ENCODE measurements around the gene MAGEB5. TPM values are rescaled to one million over a fixed set of nuclear protein-coding genes. Genes with fewer than 3 reads are reported as not detected.
"Not testable (repeated sequence)": the region's sequence is repeated elsewhere in the genome, so short reads cannot be mapped to it uniquely, and the experiment has no call there.

The MAGEB5 gene
- total RNA-seq (2021): not detected in 2 replicates
- Bru-seq, nascent RNA: not detected
- BruChase-seq, experiment 1, labeled RNA remaining after a 2-hour chase: not detected
- BruChase-seq, experiment 2, labeled RNA remaining after a 6-hour chase: not detected
- long read RNA-seq: 0 reads

GRCh38 chrX:26215869-26216268 is at the start of gene MAGEB5:
TSS of gene MAGEB5 (plus strand) at chrX:26216169. CDS start at chrX:26217302, 1,133 bp downstream.
- Histone ChIP-seq H3K36me3 (ENCODE audit: low read depth) (no peaks in the 10 kb centered on the region), H3K9me3 (ENCODE audit: insufficient read depth, low read depth) (no peaks in the 10 kb centered on the region), H3K4me3 (no peak within 1 kb of the TSS), H3K9me2 (ENCODE audit: insufficient read depth) (no peaks in the 10 kb centered on the region), H3K4me1 (replicated peaks; ENCODE audit: insufficient read depth) (no peaks in the 10 kb centered on the region), H2AFZ (no peak within 1 kb of the TSS), H3F3A (ENCODE audit: insufficient read depth, low read depth) (no peaks in the 10 kb centered on the region), H3K27me3 (ENCODE audit: insufficient read depth, low read depth) (no peaks in the 10 kb centered on the region), H3K27ac (no peak within 1 kb of the TSS), H3K79me2 (ENCODE audit: low read depth) (no peaks in the 10 kb centered on the region), H3K4me2 (no peak within 1 kb of the TSS), H4K20me1 (ENCODE audit: insufficient read depth) (no peaks in the 10 kb centered on the region)
- DNase-seq: no peak
- no peak for TF ChIP-seq EZH2 (IDR thresholded peaks at IDR 0.05; ENCODE audit: low read depth)
- POLR2A ChIA-PET (ENCODE audit: unreplicated experiment): no interaction called here
- CTCF ChIA-PET: no interaction called here
- BruUV-seq (replicated peaks): no TSS peak
- intact Hi-C loops (cut with micrococcal nuclease; ENCODE audit: unreplicated experiment): no loop called here

DNA sequence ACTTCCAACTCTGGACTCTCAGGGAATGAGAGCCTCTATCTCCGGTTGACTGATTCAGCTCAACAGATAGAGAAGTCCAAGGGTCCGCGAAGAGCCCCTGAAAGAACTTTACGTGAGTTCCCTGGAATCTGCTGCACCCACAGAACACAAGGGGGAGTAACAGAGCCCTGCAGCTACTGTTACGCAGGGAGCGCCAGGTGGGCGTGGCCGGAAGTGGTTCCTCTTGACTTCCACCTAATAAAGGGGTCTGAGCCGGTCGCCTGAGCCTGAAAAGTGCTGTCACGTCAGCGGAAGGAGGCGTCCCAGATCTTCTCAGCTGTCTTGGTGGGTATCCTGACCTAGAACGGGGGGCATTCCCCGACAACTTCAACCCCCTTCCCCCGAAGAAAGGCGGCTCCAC is 23.8 kb upstream of the MAGEB5 start, which contains the start of gene MAGEB6:
TSS of gene MAGEB6 (plus strand) at position 237 of the 400 bp plus-strand sequence. CDS start 1,407 bp downstream, outside the sequence.
- CTCF ChIA-PET: interaction anchor here (0.6 kb wide), 1 partner anchor 11 kb away, joined by 4 read pairs; no protein-coding TSS in a partner anchor
- intact Hi-C loops (cut with micrococcal nuclease; ENCODE audit: unreplicated experiment): no loop called here
- POLR2A ChIA-PET (ENCODE audit: unreplicated experiment): no interaction called here

GRCh38 chrX:26203561-26203960 is 12.4 kb upstream of the MAGEB5 start:
- H3K27ac ChIP-seq: no peak overlapping the region
- no peak for TF ChIP-seq EZH2 (IDR thresholded peaks at IDR 0.05; ENCODE audit: low read depth)
- TF ChIP-seq CTCF (conservative IDR thresholded peaks at IDR 0.05): no peak
- no peaks in the 10 kb centered on the region for H3F3A ChIP-seq (ENCODE audit: insufficient read depth, low read depth)
- no peaks in the 10 kb centered on the region for H3K9me2 ChIP-seq (ENCODE audit: insufficient read depth)
- intact Hi-C loops (cut with micrococcal nuclease; ENCODE audit: unreplicated experiment): no loop called here
- H3K79me2 ChIP-seq (ENCODE audit: low read depth): no peaks in the 10 kb centered on the region
- H3K4me1 ChIP-seq (replicated peaks; ENCODE audit: insufficient read depth): no peaks in the 10 kb centered on the region
- H4K20me1 ChIP-seq (ENCODE audit: insufficient read depth): no peaks in the 10 kb centered on the region
- H3K4me3 ChIP-seq: no peak overlapping the region
- no peak overlapping the region for H2AFZ ChIP-seq
- H3K9me3 ChIP-seq (ENCODE audit: insufficient read depth, low read depth): no peaks in the 10 kb centered on the region
- H3K4me2 ChIP-seq: no peak overlapping the region
- ChIA-PET CTCF (no interaction called here), POLR2A (ENCODE audit: unreplicated experiment) (no interaction called here)
- H3K27me3 ChIP-seq (ENCODE audit: insufficient read depth, low read depth): no peaks in the 10 kb centered on the region
- DNase-seq: no peak
- BruUV-seq (replicated peaks): no TSS peak
- H3K36me3 ChIP-seq (ENCODE audit: low read depth): no peaks in the 10 kb centered on the region

More for the DNA sequence above, 23.8 kb upstream of the MAGEB5 start, which contains the start of gene MAGEB6:
- no peaks in the 10 kb centered on the region for H3K9me3 ChIP-seq (ENCODE audit: insufficient read depth, low read depth)
- DNase-seq: no peak
- H3K4me1 ChIP-seq (replicated peaks; ENCODE audit: insufficient read depth): no peaks in the 10 kb centered on the region
- H3K27ac ChIP-seq: no peak within 1 kb of the TSS
- no peak within 1 kb of the TSS for H3K4me2 ChIP-seq
- no peaks in the 10 kb centered on the region for H3K79me2 ChIP-seq (ENCODE audit: low read depth)
- TF ChIP-seq EZH2 (IDR thresholded peaks at IDR 0.05; ENCODE audit: low read depth): no peak
- no peak within 1 kb of the TSS for H2AFZ ChIP-seq
- no peaks in the 10 kb centered on the region for H3F3A ChIP-seq (ENCODE audit: insufficient read depth, low read depth)
- H3K4me3 ChIP-seq: no peak within 1 kb of the TSS
- H3K36me3 ChIP-seq (ENCODE audit: low read depth): no peaks in the 10 kb centered on the region
- no peaks in the 10 kb centered on the region for H4K20me1 ChIP-seq (ENCODE audit: insufficient read depth)
- H3K9me2 ChIP-seq (ENCODE audit: insufficient read depth): no peaks in the 10 kb centered on the region
- no peaks in the 10 kb centered on the region for H3K27me3 ChIP-seq (ENCODE audit: insufficient read depth, low read depth)
- no TSS peak for BruUV-seq (replicated peaks)

- H3K9me3 ChIP-seq (ENCODE audit: insufficient read depth, low read depth); H4K20me1 ChIP-seq (ENCODE audit: insufficient read depth); H3F3A ChIP-seq (ENCODE audit: insufficient read depth, low read depth); BruUV-seq (replicated peaks); H3K27me3 ChIP-seq (ENCODE audit: insufficient read depth, low read depth); DNase-seq; H3K4me2 ChIP-seq; H3K4me1 ChIP-seq (replicated peaks; ENCODE audit: insufficient read depth); H3K4me3 ChIP-seq; H3K27ac ChIP-seq; CTCF ChIA-PET; intact Hi-C loops (cut with micrococcal nuclease; ENCODE audit: unreplicated experiment); H3K9me2 ChIP-seq (ENCODE audit: insufficient read depth); POLR2A ChIA-PET (ENCODE audit: unreplicated experiment); H3K36me3 ChIP-seq (ENCODE audit: low read depth); H2AFZ ChIP-seq; H3K79me2 ChIP-seq (ENCODE audit: low read depth): not testable (repeated sequence)
Measured at GRCh38 chrX:26204717-26205116, 11.3 kb upstream of the MAGEB5 start.
